ENCODE data around the gene IRAK1.

The IRAK1 gene

GRCh38 chrX:153973127-153974002 lies 46.3 kb downstream of the IRAK1 start (continued):
- TF ChIP-seq ZNF777 (tag by site-specific recombination; IDR thresholded peaks at IDR 0.05; ENCODE audit: borderline replicate concordance): no peak
- no peak for TF ChIP-seq ZNF664 (tag by site-specific recombination; IDR thresholded peaks at IDR 0.05)
- TF ChIP-seq ZNF677 (tag by site-specific recombination; IDR thresholded peaks at IDR 0.05): no peak
- TF ChIP-seq TRIM28 (IDR thresholded peaks at IDR 0.05; ENCODE audit: borderline replicate concordance, low read length): no peak
- no peak for TF ChIP-seq ZNF548 (tag by site-specific recombination; IDR thresholded peaks at IDR 0.05)
- no peak for TF ChIP-seq ZBTB11 (tag by site-specific recombination; conservative IDR thresholded peaks at IDR 0.05; ENCODE audit: low read depth)
- no peak for TF ChIP-seq ZNF426 (tag by site-specific recombination; IDR thresholded peaks at IDR 0.05)
- no peak for TF ChIP-seq ZNF433 (tag by site-specific recombination; IDR thresholded peaks at IDR 0.05; ENCODE audit: low read depth)
- TF ChIP-seq PATZ1 (tag by site-specific recombination; IDR thresholded peaks at IDR 0.05): peak; percentile 32; the same call in 1 of the 2 replicates
- no peak for TF ChIP-seq ZNF830 (tag by site-specific recombination; IDR thresholded peaks at IDR 0.05; ENCODE audit: low read depth)
- peak; percentile 39; the same call in 1 of the 2 replicates for TF ChIP-seq ZNF600 (tag by site-specific recombination; IDR thresholded peaks at IDR 0.05)
- no peak for TF ChIP-seq ZNF747 (tag by site-specific recombination; IDR thresholded peaks at IDR 0.05)
- no peak for TF ChIP-seq IKZF3 (tag by site-specific recombination; IDR thresholded peaks at IDR 0.05)
- no peak for TF ChIP-seq KLF7 (tag by site-specific recombination; IDR thresholded peaks at IDR 0.05; ENCODE audit: borderline replicate concordance)
- TF ChIP-seq SP7 (tag by site-specific recombination; IDR thresholded peaks at IDR 0.05): 0 out of 2 replicates have a peak, but pooled peaks have one; percentile 25
- no peak for TF ChIP-seq ZNF280D (tag by site-specific recombination; IDR thresholded peaks at IDR 0.05)
- TF ChIP-seq ZNF510 (tag by site-specific recombination; IDR thresholded peaks at IDR 0.05; ENCODE audit: insufficient replicate concordance): no peak
- TF ChIP-seq BCL11B (tag by site-specific recombination; IDR thresholded peaks at IDR 0.05; ENCODE audit: low read depth): no peak
- TF ChIP-seq MYNN (tag by site-specific recombination; IDR thresholded peaks at IDR 0.05; ENCODE audit: borderline replicate concordance): no peak
- no peak for TF ChIP-seq PRDM1 (tag by site-specific recombination; IDR thresholded peaks at IDR 0.05)
- TF ChIP-seq ZNF423 (tag by site-specific recombination; IDR thresholded peaks at IDR 0.05): 0 out of 2 replicates have a peak, but pooled peaks have one; percentile 24
- no peak for TF ChIP-seq ZBTB8A (tag by site-specific recombination; IDR thresholded peaks at IDR 0.05)
- no peak for TF ChIP-seq KLF16 (tag by site-specific recombination; IDR thresholded peaks at IDR 0.05)
- TF ChIP-seq ZNF148 (tag by site-specific recombination; IDR thresholded peaks at IDR 0.05; ENCODE audit: borderline replicate concordance): no peak
- TF ChIP-seq ZNF660 (tag by site-specific recombination; IDR thresholded peaks at IDR 0.05): 0 out of 2 replicates have a peak, but pooled peaks have one; percentile 6
- TF ChIP-seq ZBTB6 (tag by site-specific recombination; IDR thresholded peaks at IDR 0.05): no peak
- no peak for TF ChIP-seq ZNF76 (tag by site-specific recombination; IDR thresholded peaks at IDR 0.05; ENCODE audit: borderline replicate concordance, low read depth)
